ENCODE data around the gene ROGDI. TPM values are rescaled to one million over a fixed set of nuclear protein-coding genes. Genes with fewer than 3 reads are reported as not detected.

Gene ROGDI
- total RNA-seq, 2 experiments from 2014 or later = 6.2 to 6.3 TPM

DNA sequence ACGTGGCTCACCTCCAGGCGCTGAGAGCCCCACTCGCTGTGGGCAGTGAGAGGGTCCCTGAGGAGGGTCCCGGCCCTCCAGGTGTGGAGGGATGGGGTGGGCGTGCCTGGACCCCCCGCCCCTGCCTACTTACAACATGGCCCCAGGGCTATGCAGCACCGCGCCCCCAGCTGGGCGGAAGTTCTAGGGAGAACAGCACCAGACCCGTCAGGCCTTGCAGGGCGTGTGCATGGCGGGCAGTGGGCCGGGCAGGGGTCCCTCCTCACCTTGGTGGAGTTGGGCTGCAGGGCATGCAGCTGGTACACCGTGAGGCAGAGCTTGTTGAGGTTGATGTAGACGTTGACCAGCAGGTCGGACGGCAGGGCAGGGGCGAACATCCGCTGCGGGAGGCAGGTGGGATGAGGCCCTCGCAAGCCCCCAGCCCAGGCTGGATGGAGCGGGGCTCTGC lies 4.6 kb downstream of the ROGDI start:
- no peaks in the 10 kb centered on the region for H3K4me1 Mint-ChIP-seq (ENCODE audit: low read depth)
- no peak overlapping the region for H3K4me3 Mint-ChIP-seq
- no peak overlapping the region for H3K27ac Mint-ChIP-seq
- no peaks in the 10 kb centered on the region for H3K36me3 Mint-ChIP-seq
- no peaks in the 10 kb centered on the region for H3K9me3 Mint-ChIP-seq
- no peak for DNase-seq
- no peaks in the 10 kb centered on the region for H3K27me3 Mint-ChIP-seq
- CTCF ChIA-PET = no interaction called here
- intact Hi-C loops (cut with micrococcal nuclease) = no loop called here
- POLR2A ChIA-PET = no interaction called here

DNA sequence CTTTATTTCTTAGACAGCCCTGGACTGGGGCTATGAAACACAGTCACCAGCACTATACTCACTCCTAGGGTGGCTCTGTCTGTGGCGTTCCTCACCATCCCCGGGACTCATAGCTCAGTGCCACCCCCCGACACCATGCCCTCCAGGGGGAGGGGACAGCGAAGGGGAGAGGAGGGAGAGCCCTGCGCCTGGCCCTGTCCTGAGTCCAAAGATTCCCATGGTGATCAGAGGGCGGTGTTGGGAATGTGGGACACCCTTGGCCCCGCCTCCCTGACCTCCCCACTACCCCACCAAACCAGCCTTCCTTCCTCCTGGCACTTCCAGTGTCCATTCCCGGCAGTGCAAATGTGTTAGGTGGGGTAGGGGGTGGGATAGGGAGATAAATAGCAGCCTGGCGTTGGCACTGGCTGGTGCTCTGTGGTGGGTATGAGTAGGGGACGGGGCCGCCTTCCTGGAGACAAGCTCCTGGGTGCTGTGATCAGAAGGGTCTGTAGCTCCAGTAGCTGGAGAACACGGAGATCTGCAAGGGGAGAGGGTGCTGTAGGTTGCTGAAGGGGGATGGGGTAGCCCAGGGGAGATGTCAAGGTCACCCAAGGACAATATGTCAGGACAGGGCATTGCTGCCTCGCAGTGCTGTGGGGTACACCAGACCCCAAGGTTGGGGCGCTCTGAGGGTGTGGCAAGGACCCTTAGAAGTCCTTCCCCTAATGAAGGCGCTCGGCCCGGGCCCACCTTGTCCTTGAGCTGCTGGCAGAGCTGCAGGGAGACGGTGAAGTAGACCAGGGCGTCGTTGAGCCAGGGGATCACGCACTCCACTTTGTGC lies 5.2 kb downstream of the ROGDI start:
- CTCF ChIA-PET = no interaction called here
- H3K27me3 Mint-ChIP-seq = no peaks in the 10 kb centered on the region
- no peaks in the 10 kb centered on the region for H3K36me3 Mint-ChIP-seq
- no peaks in the 10 kb centered on the region for H3K9me3 Mint-ChIP-seq
- no peak overlapping the region for H3K4me3 Mint-ChIP-seq
- H3K4me1 Mint-ChIP-seq (ENCODE audit: low read depth) = no peaks in the 10 kb centered on the region
- intact Hi-C loops (cut with micrococcal nuclease) = no loop called here
- no peak for DNase-seq
- no peak overlapping the region for H3K27ac Mint-ChIP-seq
- POLR2A ChIA-PET = no interaction called here

DNA sequence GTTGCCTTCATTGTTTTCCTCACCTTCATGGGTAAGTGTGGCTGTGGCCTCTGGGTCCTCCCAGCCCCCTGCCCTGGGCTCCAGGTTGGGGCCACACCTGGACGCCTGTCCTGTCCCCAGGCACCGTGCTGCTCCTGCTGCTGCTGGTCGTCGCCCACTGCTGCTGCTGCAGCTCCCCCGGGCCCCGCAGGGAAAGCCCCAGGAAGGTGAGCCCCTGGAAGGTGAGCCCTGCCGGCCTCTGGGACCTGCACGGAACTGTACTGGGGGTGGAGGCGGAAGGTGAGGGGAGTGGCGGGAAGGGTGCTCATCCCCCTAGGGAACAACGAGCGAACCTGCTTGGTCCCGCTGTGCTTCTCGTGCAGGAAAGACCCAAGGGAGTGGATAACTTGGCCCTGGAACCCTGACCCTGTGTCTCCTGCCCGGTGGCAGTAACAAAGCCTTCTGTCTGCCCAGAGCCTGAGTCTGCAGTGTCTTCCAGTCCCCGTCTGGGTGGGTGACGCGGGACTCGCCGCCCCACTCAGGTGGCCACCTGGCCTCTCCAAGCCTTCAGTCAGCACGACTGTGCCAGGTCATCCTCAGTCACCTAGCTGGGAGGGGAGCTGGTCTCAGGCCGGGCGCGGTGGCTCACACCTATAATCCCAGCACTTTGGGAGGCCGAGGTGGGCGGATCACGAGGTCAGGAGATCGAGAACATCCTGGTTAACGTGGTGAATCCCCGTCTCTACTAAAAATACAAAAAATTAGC lies 6.4 kb downstream of the ROGDI start:
- Mint-ChIP-seq H3K4me3 (no peak overlapping the region), H3K4me1 (ENCODE audit: low read depth) (peaks cover 3% of the 10 kb centered on the region), H3K27ac (no peak overlapping the region), H3K9me3 (no peaks in the 10 kb centered on the region), H3K27me3 (peaks cover 3% of the 10 kb centered on the region), H3K36me3 (no peaks in the 10 kb centered on the region)
- DNase-seq = no peak
- intact Hi-C loops (cut with micrococcal nuclease) = no loop called here
- POLR2A ChIA-PET = no interaction called here
- CTCF ChIA-PET = no interaction called here

DNA sequence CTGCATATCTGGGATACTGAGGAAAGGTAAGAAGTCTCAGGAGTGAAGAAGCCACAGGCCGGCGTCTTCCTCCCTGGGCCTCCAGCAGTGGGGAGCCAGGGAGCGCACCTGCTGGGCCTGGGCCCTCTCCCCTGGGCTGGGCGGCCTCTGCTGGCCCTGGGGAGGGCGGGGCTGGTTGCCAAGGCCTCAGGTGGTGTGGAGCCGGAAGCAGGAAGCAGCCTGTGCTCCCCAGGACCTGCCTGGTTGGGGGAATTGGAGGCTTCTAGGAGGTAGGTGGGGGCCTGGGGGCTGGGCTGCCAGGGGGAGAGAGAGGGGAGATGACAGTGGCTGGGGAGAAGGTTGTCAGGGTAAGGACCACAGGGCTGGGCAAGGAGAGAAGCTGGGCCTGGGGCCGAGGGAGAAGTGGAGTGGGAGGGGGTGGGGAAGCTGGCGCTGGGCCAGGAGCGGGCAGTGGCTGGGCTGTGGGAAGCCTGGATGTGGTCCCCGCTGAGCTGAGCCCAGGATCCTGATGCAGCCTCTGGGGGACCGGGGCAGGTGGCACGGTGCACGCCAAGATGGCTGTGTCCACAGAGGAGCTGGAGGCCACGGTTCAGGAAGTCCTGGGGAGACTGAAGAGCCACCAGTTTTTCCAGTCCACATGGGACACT lies 7.1 kb downstream of the ROGDI start, which contains the start of gene SMIM22:
Gene SMIM22 (plus strand): TSS at position 189 of the 647 bp plus-strand sequence. CDS start 366 bp downstream, at position 555.
- POLR2A ChIA-PET = no interaction called here

DNA sequence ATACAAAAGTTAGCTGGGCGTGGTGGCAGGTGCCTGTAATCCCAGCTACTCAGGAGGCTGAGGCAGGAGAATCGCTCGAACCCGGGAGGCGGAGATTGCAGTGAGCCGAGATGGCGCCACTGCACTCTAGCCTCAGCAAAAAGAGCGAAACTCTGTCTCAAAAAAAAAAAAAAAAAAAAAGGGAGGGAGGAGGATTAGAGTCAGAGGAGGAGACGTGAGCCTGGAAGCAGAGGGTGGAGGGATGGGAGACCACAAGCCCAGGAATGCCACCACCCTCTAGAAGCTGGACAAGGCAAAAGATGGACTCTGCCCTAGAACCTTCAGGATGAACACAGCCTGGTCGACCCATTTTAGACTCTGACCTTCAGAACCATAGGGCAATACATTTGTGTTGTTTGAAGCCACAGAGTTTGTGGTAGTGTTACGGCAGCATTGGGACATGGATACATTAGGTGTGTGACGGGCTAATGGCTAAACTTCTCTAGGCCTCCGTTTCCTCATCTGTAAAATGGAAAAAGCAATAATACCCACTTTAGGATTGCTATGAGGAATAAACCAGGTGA lies 9.4 kb downstream of the ROGDI start:
- no peak for DNase-seq
- H3K9me3 Mint-ChIP-seq = no peaks in the 10 kb centered on the region
- H3K27ac Mint-ChIP-seq = no peak overlapping the region
- POLR2A ChIA-PET = no interaction called here
- H3K4me1 Mint-ChIP-seq (ENCODE audit: low read depth) = peaks cover 6% of the 10 kb centered on the region
- CTCF ChIA-PET = no interaction called here
- H3K27me3 Mint-ChIP-seq = peaks cover 3% of the 10 kb centered on the region
- intact Hi-C loops (cut with micrococcal nuclease) = no loop called here
- no peak overlapping the region for H3K4me3 Mint-ChIP-seq
- no peaks in the 10 kb centered on the region for H3K36me3 Mint-ChIP-seq

More for the DNA sequence above, 7.1 kb downstream of the ROGDI start, which contains the start of gene SMIM22:
- Mint-ChIP-seq H3K9me3 (no peaks in the 10 kb centered on the region), H3K4me3 (no peak within 1 kb of the TSS), H3K36me3 (no peaks in the 10 kb centered on the region), H3K4me1 (ENCODE audit: low read depth) (peaks cover 6% of the 10 kb centered on the region), H3K27ac (no peak within 1 kb of the TSS), H3K27me3 (peaks cover 3% of the 10 kb centered on the region)
- DNase-seq = no peak
- intact Hi-C loops (cut with micrococcal nuclease) = no loop called here
- CTCF ChIA-PET = no interaction called here

DNA sequence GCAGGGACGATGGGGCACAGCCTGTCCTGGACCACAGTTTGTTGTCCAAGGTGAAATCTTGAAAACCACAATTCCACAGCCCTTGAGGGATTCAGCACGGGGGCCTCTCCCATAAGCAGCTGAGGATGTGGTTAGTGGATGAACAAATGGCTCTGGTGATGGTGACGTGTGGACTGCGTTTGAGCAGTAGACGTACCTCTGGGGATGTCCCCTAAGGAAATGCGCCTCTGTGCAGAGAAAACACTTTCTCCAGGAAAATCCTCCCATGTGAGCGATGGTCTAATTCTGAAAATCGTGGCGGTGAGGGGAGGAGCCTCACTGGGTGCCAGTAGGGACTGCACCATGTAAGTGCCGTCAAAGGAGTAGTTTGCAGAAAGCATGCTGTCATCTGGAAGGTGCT lies 11.6 kb downstream of the ROGDI start:
- intact Hi-C loops (cut with micrococcal nuclease) = no loop called here
- CTCF ChIA-PET = no interaction called here
- no peaks in the 10 kb centered on the region for H3K36me3 Mint-ChIP-seq
- POLR2A ChIA-PET = no interaction called here
- peaks cover 6% of the 10 kb centered on the region for H3K4me1 Mint-ChIP-seq (ENCODE audit: low read depth)
- no peak overlapping the region for H3K4me3 Mint-ChIP-seq
- H3K27ac Mint-ChIP-seq = no peak overlapping the region
- no peaks in the 10 kb centered on the region for H3K9me3 Mint-ChIP-seq
- H3K27me3 Mint-ChIP-seq = peaks cover 3% of the 10 kb centered on the region
- DNase-seq = peak; percentile 21

DNA sequence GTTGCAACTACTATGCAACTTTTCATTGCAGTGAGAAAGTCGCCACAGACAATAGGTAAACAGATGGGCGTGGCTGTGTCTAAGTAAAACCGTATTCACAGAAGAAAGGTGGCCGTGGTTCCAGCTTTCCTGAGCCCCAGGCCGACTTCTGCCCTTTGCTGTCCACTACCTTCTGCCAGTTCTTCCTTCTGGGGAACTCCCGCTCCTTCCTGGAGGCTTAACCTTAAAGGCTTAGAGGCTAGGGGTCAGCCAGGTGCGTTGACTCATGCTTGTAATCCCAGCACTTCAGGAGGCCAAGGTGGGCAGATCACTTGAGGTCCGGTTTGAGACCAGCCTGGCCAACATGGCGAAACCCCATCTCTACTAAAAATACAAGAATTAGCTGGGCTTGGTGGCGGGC lies 12.2 kb downstream of the ROGDI start:
- Mint-ChIP-seq H3K36me3 (no peaks in the 10 kb centered on the region), H3K4me3 (no peak overlapping the region), H3K9me3 (no peaks in the 10 kb centered on the region), H3K4me1 (ENCODE audit: low read depth) (peaks cover 6% of the 10 kb centered on the region), H3K27me3 (peaks cover 3% of the 10 kb centered on the region), H3K27ac (no peak overlapping the region)
- POLR2A ChIA-PET = no interaction called here
- intact Hi-C loops (cut with micrococcal nuclease) = no loop called here
- no peak for DNase-seq
- CTCF ChIA-PET = no interaction called here

DNA sequence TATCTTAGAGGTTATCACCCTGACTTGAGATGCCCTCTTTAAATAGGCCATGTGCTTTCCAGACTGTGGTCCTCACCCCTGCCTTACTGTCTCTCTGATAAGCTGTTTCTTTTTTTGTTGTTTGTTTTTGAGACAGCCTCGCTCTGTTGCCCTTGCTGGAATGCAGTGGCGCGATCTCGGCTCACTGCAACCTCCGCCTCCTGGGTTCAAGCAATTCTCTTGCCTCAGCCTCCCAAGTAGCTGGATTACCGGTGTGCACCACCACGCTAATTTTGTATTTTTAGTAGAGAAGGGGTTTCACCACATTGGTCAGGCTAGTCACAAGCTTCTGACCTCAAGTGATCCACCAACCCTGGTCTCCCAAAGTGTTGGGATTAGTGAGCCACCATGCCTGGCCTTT lies 13.5 kb downstream of the ROGDI start:
- ChIA-PET POLR2A (no interaction called here), CTCF (interaction anchor here (0.6 kb wide), 1 partner anchor 13 kb away, joined by 3 read pairs; no protein-coding TSS in a partner anchor)
- Mint-ChIP-seq H3K4me1 (ENCODE audit: low read depth) (peaks cover 6% of the 10 kb centered on the region), H3K36me3 (no peaks in the 10 kb centered on the region), H3K27ac (no peak overlapping the region), H3K4me3 (no peak overlapping the region), H3K9me3 (no peaks in the 10 kb centered on the region), H3K27me3 (peaks cover 3% of the 10 kb centered on the region)
- no peak for DNase-seq
- intact Hi-C loops (cut with micrococcal nuclease) = no loop called here

DNA sequence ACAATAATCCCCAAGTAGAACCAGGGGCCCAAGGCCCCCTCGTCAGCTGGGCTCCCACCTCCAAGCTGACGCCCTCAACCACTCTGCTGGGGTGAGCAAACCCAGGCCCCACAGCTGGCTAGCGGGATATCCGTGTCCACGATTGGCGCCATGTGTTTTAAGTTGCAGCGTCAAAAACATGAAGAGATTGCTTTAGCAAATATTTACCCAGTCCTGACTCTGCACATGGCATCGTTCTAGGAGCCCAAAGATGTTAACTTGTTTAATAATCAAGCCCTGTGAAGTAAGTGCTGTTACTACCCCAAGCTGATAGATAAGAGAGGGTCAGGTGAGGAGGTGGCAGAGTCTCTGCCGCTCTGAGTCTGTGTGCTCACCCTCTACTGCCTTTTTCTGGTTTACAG lies 13.9 kb downstream of the ROGDI start:
- Mint-ChIP-seq H3K9me3 (no peaks in the 10 kb centered on the region), H3K27ac (no peak overlapping the region), H3K36me3 (no peaks in the 10 kb centered on the region), H3K27me3 (peaks cover 3% of the 10 kb centered on the region), H3K4me1 (ENCODE audit: low read depth) (peaks cover 6% of the 10 kb centered on the region), H3K4me3 (no peak overlapping the region)
- intact Hi-C loops (cut with micrococcal nuclease) = no loop called here
- ChIA-PET POLR2A (no interaction called here), CTCF (interaction anchor here (0.6 kb wide), 1 partner anchor 13 kb away, joined by 3 read pairs; no protein-coding TSS in a partner anchor)
- no peak for DNase-seq

DNA sequence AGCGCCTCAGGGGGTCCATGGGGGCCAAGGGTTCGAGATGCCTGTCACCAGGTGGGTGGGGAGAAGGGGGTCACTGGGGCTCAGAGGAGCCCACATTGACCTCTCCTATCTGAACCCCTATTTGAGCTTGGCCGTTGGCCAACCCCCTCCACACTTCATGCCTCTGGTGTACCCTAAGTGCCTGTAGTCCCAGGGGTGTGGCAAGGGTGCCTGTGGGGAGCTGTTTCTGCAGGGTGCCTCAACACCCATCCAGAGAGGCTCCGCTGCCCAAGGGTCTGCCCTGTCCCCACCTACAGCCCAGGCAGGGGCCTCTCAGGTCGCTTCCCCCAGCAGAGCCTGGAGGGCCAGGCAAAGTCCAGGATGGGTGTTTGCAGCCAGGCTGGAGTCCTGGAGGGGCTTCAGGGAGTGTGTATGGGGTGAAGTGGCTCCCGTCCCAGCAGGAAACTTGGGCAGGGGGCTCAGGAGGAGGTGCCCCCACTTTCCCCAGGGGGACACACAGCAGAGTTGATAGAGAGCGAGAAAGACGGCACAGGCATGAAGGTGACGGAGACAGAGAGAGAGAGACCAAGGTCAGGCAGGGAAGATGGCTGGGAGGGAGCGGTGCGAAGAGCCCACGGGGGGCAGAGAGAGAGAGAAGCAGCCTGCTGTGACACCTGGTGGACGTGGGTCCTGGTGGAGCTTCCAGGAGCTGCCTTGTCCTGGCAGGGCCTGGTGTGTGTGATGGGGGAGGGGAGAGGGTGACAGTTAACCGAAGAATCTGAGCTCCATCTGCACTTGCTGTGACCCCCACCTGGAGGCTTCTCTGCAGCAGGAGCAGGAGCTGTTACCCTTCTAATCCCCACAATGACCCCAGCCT lies 14.6 kb downstream of the ROGDI start, which contains the start of gene SEPTIN12:
Gene SEPTIN12 (minus strand): TSS at position 719 of the 856 bp plus-strand sequence. CDS start 700 bp downstream, at position 19.
- Mint-ChIP-seq H3K27me3 (peaks cover 3% of the 10 kb centered on the region), H3K4me1 (ENCODE audit: low read depth) (peaks cover 6% of the 10 kb centered on the region), H3K36me3 (no peaks in the 10 kb centered on the region), H3K4me3 (no peak within 1 kb of the TSS), H3K9me3 (no peaks in the 10 kb centered on the region), H3K27ac (no peak within 1 kb of the TSS)
- ChIA-PET POLR2A (no interaction called here), CTCF (no interaction called here)
- DNase-seq = no peak
- intact Hi-C loops (cut with micrococcal nuclease) = no loop called here

DNA sequence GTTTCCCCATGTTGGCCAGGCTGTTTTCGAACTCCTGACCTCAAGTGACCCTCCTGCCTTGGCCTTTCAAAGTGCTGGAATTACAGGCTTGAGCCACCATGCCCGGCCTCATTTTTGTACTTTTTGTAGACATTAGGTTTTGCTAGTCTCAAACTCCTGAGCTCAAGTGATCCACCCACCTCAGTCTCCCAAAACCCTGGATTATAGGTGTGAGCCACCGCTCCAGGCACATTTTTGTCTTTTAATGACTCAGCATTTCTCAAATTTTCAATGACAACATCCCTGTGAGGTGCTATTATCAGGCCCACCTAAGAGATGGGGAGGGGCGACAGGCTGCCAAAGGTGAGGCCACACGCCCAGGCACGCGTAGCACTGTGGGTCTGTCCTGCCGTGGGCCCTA lies 15.4 kb downstream of the ROGDI start:
- no peaks in the 10 kb centered on the region for H3K36me3 Mint-ChIP-seq

More for the DNA sequence above, 15.4 kb downstream of the ROGDI start:
- ChIA-PET POLR2A (no interaction called here), CTCF (no interaction called here)
- H3K27me3 Mint-ChIP-seq = peaks cover 3% of the 10 kb centered on the region
- no peak overlapping the region for H3K27ac Mint-ChIP-seq
- H3K4me1 Mint-ChIP-seq (ENCODE audit: low read depth) = peaks cover 6% of the 10 kb centered on the region
- no peaks in the 10 kb centered on the region for H3K9me3 Mint-ChIP-seq
- H3K4me3 Mint-ChIP-seq = no peak overlapping the region
- DNase-seq = no peak
- intact Hi-C loops (cut with micrococcal nuclease) = no loop called here
